GM19043 (cell line): ENCODE data around the gene MASP2.
"Not testable (repeated sequence)": the region's sequence is repeated elsewhere in the genome, so short reads cannot be mapped to it uniquely, and the experiment has no call there.

ENCODE experiments used
- ATAC-seq: cut with Tn5 transposase; IDR thresholded peaks from one replicate; pipeline ENCODE4 v1.9.1; 2021; ENCODE audit warnings: low read depth; ENCODE audit not compliant: unreplicated experiment

Gene MASP2

DNA sequence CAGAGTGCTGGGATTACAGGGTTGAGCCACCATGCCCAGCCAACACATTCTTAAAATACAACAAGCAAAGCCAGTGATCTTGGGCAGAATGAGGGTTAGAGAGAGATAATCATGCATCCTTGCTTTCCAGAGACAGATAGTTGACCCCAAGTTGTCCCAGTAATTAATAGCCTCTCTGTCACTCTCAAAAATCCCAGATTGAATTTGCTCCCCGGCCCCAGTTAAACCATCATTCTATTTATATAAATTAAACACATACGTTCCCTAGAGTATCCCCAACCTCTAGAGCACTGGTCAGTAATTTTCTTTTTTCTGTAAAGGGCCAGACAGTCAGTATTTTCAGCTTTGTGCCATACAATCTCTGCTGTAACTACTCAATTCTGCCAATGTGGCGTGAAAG is 50.9 kb downstream of the MASP2 start:
- no peak for ATAC-seq

DNA sequence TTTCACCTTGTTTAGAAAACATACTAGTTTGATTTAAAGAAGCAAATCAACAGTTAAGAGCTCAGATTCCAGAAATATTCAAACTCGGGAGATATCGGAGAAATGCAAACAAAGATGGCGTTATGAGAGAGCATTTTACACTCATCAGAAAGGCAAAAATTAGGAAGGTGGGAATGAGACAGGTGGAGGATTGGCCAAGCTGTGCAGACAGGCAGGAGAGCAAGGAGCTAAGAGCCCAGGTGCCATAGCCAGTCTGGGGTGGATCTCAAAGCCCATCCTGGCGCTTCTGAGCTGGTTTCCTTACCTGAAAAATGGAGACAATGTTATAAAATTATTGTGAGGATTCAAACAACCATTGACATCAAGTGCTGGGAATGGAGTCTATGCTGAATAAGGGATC is 54.2 kb downstream of the MASP2 start:
- ATAC-seq, result no peak

DNA sequence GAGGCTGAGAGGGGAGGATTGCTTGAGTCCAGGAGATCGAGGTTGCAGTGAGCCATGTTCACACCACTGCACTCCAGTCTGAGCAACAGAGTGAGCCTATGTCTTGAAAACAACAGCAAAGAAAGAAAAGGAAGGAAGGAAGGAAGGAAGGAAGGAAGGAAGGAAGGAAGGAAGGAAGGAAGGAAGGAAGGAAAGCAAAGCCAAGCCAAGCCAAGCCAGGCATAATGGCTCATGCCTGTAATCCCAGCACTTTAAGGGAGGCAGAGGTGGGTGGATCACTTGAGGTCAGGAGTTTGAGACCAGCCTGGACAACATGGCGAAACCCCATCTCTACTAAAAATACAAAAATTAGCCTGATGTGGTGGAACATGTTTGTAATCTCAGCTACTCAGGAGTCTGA is 55.0 kb downstream of the MASP2 start:
- ATAC-seq, result not testable (repeated sequence)

DNA sequence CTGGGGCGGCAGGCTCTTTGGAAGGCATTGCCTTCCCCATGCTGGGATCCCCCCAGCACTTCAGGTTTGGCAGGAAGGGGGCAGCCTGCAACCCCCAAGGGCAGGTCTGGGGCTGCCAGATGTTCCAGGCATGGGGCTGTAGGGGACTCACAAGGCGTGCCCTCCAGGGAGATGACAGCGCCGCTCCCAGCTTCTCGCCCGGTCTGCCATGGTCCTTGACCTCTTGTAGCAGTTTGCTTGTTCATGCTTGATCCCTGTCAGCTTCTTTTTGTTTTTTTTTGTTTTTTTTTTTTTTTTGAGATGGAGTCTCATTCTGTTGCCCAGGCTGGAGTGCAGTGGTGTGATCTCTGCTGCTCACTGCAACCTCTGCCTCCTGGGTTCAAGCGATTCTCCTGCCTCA is 56.2 kb downstream of the MASP2 start:
- ATAC-seq, result no peak

DNA sequence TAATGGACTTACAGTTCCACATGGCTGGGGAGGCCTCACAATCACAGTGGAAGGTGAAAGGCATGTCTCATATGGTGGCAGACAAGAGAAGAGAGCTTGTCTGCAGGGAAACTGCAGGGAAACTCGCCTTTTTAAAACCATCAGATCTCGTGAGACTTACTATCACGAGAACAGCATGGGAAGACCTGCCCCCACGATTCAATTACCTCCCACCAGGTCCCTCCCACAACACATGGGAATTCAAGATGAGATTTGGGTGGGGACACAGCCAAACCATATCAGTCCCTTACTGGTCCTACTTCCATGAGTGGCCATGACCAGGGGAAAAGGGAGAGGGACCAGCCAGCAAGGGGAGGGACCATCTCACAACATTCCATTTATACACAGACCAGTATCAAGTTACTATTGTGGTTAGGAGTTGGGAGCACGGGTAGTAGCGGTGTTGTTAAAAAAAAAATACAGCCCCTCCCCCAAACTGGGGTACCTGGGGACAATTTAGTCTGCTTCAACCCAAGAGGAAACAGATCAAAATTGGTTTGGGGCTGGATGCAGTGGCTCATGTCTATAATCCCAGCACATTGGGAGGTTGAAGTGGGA is 57.0 kb downstream of the MASP2 start:
- ATAC-seq, result not testable (repeated sequence)

DNA sequence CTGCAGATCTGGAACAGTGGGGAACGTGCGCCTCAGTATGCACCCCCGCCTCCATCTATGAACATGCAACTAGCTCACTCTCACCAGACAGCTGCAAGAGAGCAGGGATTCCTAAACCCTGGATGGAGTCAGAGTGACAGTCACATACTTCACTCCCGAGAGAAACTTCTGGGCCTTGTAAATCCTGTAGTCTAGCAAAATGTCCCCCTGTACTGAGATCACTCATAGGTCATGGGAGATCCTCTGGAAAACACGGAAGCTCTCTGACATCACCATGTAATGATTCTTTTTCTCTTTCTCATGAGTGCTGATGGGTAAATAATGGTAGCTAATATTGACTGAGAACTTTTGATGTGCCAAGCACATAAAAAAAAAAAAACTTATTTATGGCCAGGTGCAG is 57.9 kb downstream of the MASP2 start:
- no peak for ATAC-seq

DNA sequence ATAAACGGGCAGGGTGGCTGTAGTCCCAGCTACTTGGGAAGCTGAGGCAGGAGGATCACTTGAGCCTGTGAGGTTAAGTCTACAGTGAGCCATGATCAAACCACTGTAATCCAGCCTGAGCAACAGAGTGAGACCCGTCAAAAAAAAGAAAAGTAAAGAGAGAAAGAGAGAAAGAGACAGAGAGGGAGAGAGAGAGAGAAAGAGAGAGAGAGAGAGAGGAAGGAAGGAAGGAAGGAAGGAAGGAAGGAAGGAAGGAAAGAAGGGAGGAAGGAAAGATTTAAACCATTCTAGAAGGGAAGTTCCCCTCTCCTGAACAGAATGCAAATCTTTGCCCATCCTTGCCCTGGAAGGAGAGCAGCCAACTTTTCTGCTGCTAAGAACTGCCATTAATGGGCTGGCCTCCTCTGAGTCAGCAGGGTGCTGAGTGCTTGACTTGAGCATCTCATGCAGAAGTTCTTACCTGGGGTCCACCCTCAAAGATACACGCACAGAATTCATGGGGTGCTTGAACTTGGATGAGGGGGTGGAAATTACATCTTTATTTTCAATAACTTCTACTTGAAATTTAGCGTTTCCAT is 59.1 kb downstream of the MASP2 start:
- ATAC-seq, result no peak

DNA sequence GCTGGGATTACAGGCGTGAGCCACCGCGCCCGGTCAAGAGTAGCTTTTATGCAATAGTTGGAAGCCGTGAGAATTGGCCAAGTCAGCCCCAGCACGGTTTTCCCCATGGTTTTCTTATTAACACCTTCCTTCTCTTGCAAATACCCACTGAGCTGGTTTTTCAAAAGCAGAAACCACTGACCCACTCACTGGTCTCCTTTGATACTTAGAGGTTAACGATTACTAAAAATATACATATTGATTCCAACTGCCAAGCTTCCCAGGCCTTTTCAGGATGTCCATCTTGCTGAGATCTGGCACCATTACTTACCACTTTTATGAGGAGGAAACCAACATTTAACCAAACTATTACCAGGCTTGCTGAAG is 60.5 kb downstream of the MASP2 start:
- peak; percentile 24 for ATAC-seq

DNA sequence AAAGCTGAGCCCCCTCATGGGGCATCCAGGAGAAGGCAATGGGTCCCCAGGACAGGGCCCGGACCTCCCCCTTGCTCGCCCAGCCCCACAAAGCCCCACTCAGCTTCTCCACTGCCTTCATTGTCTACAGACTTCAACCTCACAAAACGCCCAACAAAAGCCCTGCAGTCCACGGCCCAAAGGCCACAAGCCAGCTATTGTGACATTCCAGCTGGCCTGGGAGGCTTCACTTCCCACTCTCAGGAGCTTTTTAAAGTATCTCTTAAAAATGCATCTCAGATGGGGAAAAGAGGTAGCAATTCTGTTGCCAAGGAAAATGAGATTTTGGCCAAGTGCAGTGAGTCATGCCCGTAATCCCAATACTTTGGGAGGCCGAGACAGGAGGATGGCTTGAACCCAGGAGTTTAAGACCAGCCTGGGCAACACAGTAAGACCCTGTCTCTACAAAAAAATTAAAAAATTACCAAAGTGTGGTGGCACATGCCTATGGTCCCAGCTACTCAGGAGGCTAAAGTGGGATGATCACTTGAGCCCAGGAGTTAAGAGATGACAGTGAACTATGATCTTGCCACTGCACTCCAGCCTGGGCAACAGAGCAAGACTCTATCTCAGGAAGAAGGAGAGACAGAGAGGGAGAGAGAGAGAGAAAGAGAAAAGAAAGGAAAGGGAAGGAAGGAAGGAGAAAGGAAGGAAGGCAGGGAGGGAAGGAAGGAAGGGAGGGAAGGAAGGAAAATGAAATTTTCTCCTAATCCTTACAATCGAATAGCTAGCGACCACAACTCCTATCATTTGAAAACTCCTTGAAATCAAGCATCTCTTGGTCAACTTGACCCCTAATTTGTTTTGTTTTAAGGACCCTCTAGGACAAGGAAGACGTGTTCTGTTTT is 66.0 kb downstream of the MASP2 start:
- ATAC-seq, result no peak

DNA sequence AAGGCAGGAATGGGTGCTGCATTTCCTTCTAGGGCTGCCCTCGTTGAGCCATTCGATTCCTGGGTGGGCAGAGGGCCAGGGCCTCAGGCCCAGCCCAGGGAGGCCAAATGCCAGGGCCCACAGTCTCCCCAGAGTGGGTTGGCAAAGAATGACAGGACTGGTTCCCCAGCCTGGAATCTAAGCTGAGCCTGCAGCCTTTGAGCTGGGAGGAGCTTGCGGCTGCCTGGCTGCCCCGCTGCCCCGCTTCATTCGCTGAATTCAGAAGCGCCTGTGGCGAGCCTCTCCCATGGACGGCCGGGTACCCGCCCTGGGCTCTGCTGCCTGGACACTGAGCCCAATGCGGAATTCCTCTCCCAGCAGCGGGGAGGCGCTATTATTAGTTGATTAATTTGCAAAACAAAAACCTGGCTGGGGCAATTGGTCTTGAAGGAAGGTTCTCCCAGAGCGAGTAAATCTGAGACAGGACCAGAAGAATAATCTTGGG is 66.9 kb downstream of the MASP2 start:
- ATAC-seq, result no peak

DNA sequence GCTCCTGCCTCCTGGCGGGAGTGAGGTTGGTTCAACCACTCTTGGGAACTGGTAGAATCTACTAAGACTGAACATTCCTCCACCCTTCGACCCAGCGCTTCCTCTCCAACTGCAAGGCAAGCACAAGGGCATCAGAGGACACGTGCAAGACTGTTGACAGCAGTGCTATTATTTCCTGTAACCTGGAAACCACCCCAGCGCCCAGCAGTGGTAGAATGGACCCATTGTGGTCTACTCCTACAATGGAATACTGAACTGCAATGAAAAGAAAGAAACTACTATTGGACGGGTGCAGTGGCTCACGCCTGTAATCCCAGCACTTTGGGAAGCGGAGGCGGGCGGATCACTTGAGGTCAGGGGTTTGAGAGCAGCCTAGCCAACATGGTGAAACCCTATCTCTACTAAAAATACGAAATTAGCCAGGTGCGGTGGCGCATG is 67.5 kb downstream of the MASP2 start:
- no peak for ATAC-seq

DNA sequence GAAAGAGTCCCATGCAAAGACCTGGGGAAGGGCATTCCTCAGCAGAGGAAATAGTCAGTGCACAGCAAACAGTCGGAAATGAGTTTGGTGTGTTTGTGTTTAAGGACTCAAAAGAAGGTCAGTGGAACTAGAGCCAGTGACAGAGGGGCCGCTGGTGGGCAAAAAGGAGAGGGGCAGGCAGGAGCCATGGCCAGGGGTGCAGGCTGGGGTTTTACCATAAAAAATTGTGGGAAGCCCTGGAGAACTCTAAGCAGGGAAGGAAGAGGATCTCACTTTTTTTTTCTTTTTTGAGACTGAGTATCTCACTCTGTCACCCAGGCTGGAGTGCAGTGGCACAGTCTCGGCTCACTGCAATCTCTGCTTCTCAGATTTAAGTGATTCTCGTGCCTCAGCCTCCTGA is 68.3 kb downstream of the MASP2 start:
- ATAC-seq, result no peak
